ENCODE results near the gene STK32B.

GRCh38 chr4:5209862-5210261 lies 158.6 kb downstream of the STK32B start:
- TF ChIP-seq CTCF (IDR thresholded peaks at IDR 0.05) = no peak
- TF ChIP-seq POLR2A (IDR thresholded peaks at IDR 0.05) = no peak
